Activated CD4-positive, alpha-beta T cell treated with anti-CD3 and anti-CD28 coated beads for 36 hours (primary cell): ENCODE results near the gene IL36A. TPM values are rescaled to one million over a fixed set of nuclear protein-coding genes. Genes with fewer than 3 reads are reported as not detected.
A peak's percentile ranks its signal among the peaks of the same experiment; 100 is the strongest.

Experiments
- ATAC-seq: fragments of 200-7000 bp; cut with Tn5 transposase; one replicate; pipeline ENCODE4 v1.10.0; 2021; ENCODE audit warnings: mild to moderate bottlenecking, moderate library complexity
- CTCF ChIA-PET: fragments of 350-600 bp; sonication (Branson Sonifier 250); formaldehyde crosslinking; loops from one replicate; lab custom pipeline; 2021; ENCODE audit warnings: antibody characterized with exemption; lab: Charles Lee
- POLR2A ChIA-PET: fragments of 350-600 bp; sonication (Branson Sonifier 250); formaldehyde crosslinking; loops from one replicate; lab custom pipeline; 2021; ENCODE audit warnings: antibody characterized with exemption, inconsistent platforms; lab: Charles Lee
- DNase-seq: peaks from one replicate; pipeline ENCODE4 v3.0.0-alpha.2; 2020
- H3K27ac Mint-ChIP-seq: one replicate; pipeline ENCODE4 v1.8.0; 2021; ENCODE audit warnings: mixed read lengths
- H3K27me3 Mint-ChIP-seq: one replicate; pipeline ENCODE4 v1.8.0; 2021; ENCODE audit warnings: mixed read lengths
- H3K36me3 Mint-ChIP-seq: one replicate; pipeline ENCODE4 v1.8.0; 2021; ENCODE audit warnings: low read depth, mixed read lengths
- H3K4me1 Mint-ChIP-seq: one replicate; pipeline ENCODE4 v1.8.0; 2021; ENCODE audit warnings: mixed read lengths
- H3K4me3 Mint-ChIP-seq: one replicate; pipeline ENCODE4 v1.8.0; 2021; ENCODE audit warnings: mild to moderate bottlenecking, moderate library complexity, mixed read lengths
- H3K9me3 Mint-ChIP-seq: one replicate; pipeline ENCODE4 v1.8.0; 2021; ENCODE audit warnings: low read depth, mixed read lengths
- intact Hi-C, 2 experiments: fragments of 100-400 bp; cut with DNase I in 1 of 2; cut with micrococcal nuclease in 1 of 2; formaldehyde crosslinking; loops; one replicate each; pipeline versions ENCODE4 v1.14.2 to v1.15.1; 2022 to 2024; cut with DNase I, micrococcal nuclease
- total RNA-seq, 2 experiments: library from RNA; stranded (reverse); gene quantifications; one replicate each; pipeline ENCODE4 v1.2.3, GENCODE V29; 2021

The IL36A gene
- total RNA-seq, result not detected

- Mint-ChIP-seq H3K27ac (no peak within 1 kb of the TSS), H3K36me3 (peaks cover 7% of the 10 kb centered on the region), H3K9me3 (peaks cover 15% of the 10 kb centered on the region), H3K4me3 (no peak within 1 kb of the TSS), H3K4me1 (peaks cover 2% of the 10 kb centered on the region), H3K27me3 (no peaks in the 10 kb centered on the region)
- intact Hi-C loops, result no loop called here
- POLR2A ChIA-PET, result no interaction called here
- CTCF ChIA-PET, result no interaction called here
- DNase-seq (no peak), ATAC-seq (no peak)
These were observed at the start of gene IL36A for GRCh38 chr2:113005030-113005509. TSS of gene IL36A (plus strand) at chr2:113005459. CDS start at chr2:113005872, 413 bp downstream.

- Mint-ChIP-seq H3K36me3 (no peaks in the 10 kb centered on the region), H3K4me3 (no peak overlapping the region), H3K27me3 (peaks cover 4% of the 10 kb centered on the region), H3K9me3 (no peaks in the 10 kb centered on the region), H3K4me1 (no peaks in the 10 kb centered on the region), H3K27ac (no peak overlapping the region)
- no peak for DNase-seq
- ChIA-PET CTCF (interaction anchor here (0.6 to 7.3 kb wide), 3 partner anchors 16 to 323 kb away, joined by 3 to 45 read pairs (median 3); no protein-coding TSS in a partner anchor), POLR2A (no interaction called here)
- ATAC-seq, result no peak
- intact Hi-C loops, result loop anchor here in 1 of 2 experiments (5.0 kb wide), 1 partner anchor 205 kb away; no protein-coding TSS in a partner anchor
These were observed 47.7 kb upstream of the IL36A start for GRCh38 chr2:112957511-112957910.

GRCh38 chr2:112958428-112959108 lies 46.7 kb upstream of the IL36A start:
- ATAC-seq, result peak; percentile 94
- Mint-ChIP-seq H3K27ac (no peak overlapping the region), H3K27me3 (no peaks in the 10 kb centered on the region), H3K9me3 (no peaks in the 10 kb centered on the region), H3K4me1 (no peaks in the 10 kb centered on the region), H3K4me3 (no peak overlapping the region), H3K36me3 (no peaks in the 10 kb centered on the region)
- peak; percentile 48 for DNase-seq
- ChIA-PET CTCF (interaction anchor here (0.5 to 7.3 kb wide), 15 partner anchors 9 to 1031 kb away, joined by 3 to 45 read pairs (median 3); partner anchors contain the start of gene IL36G), POLR2A (no interaction called here)
- intact Hi-C loops, result loop anchor here (1.0 to 5.0 kb wide), 2 partner anchors 206 to 209 kb away; no protein-coding TSS in a partner anchor

GRCh38 chr2:112959109-112959812 lies 46.0 kb upstream of the IL36A start:
- no peaks in the 10 kb centered on the region for H3K27me3 Mint-ChIP-seq
- no peak overlapping the region for H3K27ac Mint-ChIP-seq
- CTCF ChIA-PET, result interaction anchor here (0.7 to 7.3 kb wide), 15 partner anchors 8 to 1031 kb away, joined by 3 to 45 read pairs (median 3); partner anchors contain the start of gene IL36G
- H3K4me1 Mint-ChIP-seq, result no peaks in the 10 kb centered on the region
- DNase-seq, result no peak
- no peaks in the 10 kb centered on the region for H3K9me3 Mint-ChIP-seq
- no peak for ATAC-seq
- no peak overlapping the region for H3K4me3 Mint-ChIP-seq
- intact Hi-C loops, result loop anchor here (1.0 to 5.0 kb wide), 2 partner anchors 207 to 210 kb away; no protein-coding TSS in a partner anchor
- POLR2A ChIA-PET, result no interaction called here
- no peaks in the 10 kb centered on the region for H3K36me3 Mint-ChIP-seq

- ChIA-PET POLR2A (no interaction called here), CTCF (interaction anchor here (1.0 to 3.1 kb wide), 7 partner anchors 18 to 211 kb away, joined by 3 to 20 read pairs (median 4); partner anchors contain the start of gene IL36G)
- H3K4me1 Mint-ChIP-seq, result no peaks in the 10 kb centered on the region
- ATAC-seq, result no peak
- no peaks in the 10 kb centered on the region for H3K27me3 Mint-ChIP-seq
- H3K4me3 Mint-ChIP-seq, result no peak overlapping the region
- intact Hi-C loops, result no loop called here
- no peaks in the 10 kb centered on the region for H3K36me3 Mint-ChIP-seq
- no peak for DNase-seq
- no peak overlapping the region for H3K27ac Mint-ChIP-seq
- H3K9me3 Mint-ChIP-seq, result no peaks in the 10 kb centered on the region
These were observed 44.9 kb upstream of the IL36A start for GRCh38 chr2:112960230-112960825.

GRCh38 chr2:112962308-112963175 lies 42.7 kb upstream of the IL36A start:
- no peaks in the 10 kb centered on the region for H3K9me3 Mint-ChIP-seq
- intact Hi-C loops, result no loop called here
- POLR2A ChIA-PET, result no interaction called here
- H3K36me3 Mint-ChIP-seq, result no peaks in the 10 kb centered on the region
- ATAC-seq (no peak), DNase-seq (no peak)
- H3K4me3 Mint-ChIP-seq, result no peak overlapping the region
- no peak overlapping the region for H3K27ac Mint-ChIP-seq
- CTCF ChIA-PET, result interaction anchor here (0.7 to 3.1 kb wide), 5 partner anchors 8 to 98 kb away, joined by 3 to 12 read pairs (median 3); partner anchors contain the start of gene IL36G
- H3K4me1 Mint-ChIP-seq, result no peaks in the 10 kb centered on the region
- no peaks in the 10 kb centered on the region for H3K27me3 Mint-ChIP-seq

GRCh38 chr2:112967023-112967422 lies 38.2 kb upstream of the IL36A start:
- intact Hi-C loops, result no loop called here
- ATAC-seq, result no peak
- Mint-ChIP-seq H3K27ac (no peak overlapping the region), H3K9me3 (no peaks in the 10 kb centered on the region), H3K4me3 (no peak overlapping the region), H3K27me3 (no peaks in the 10 kb centered on the region), H3K4me1 (peaks cover 5% of the 10 kb centered on the region), H3K36me3 (no peaks in the 10 kb centered on the region)
- ChIA-PET POLR2A (no interaction called here), CTCF (interaction anchor here (0.7 to 1.8 kb wide), 7 partner anchors 8 to 232 kb away, joined by 3 to 9 read pairs (median 3); no protein-coding TSS in a partner anchor)
- no peak for DNase-seq

GRCh38 chr2:112972423-112973086 lies 32.7 kb upstream of the IL36A start:
- intact Hi-C loops, result no loop called here
- DNase-seq (no peak), ATAC-seq (peak; percentile 64)
- H3K36me3 Mint-ChIP-seq, result no peaks in the 10 kb centered on the region
- CTCF ChIA-PET, result no interaction called here
- POLR2A ChIA-PET, result no interaction called here
- peaks cover 15% of the 10 kb centered on the region for H3K4me1 Mint-ChIP-seq
- no peaks in the 10 kb centered on the region for H3K9me3 Mint-ChIP-seq
- no peak overlapping the region for H3K4me3 Mint-ChIP-seq
- no peaks in the 10 kb centered on the region for H3K27me3 Mint-ChIP-seq
- no peak overlapping the region for H3K27ac Mint-ChIP-seq

GRCh38 chr2:112973156-112973555 lies 32.1 kb upstream of the IL36A start:
- intact Hi-C loops, result no loop called here
- CTCF ChIA-PET, result interaction anchor here (0.6 kb wide), 1 partner anchor 91 kb away, joined by 3 read pairs; no protein-coding TSS in a partner anchor
- Mint-ChIP-seq H3K36me3 (no peaks in the 10 kb centered on the region), H3K9me3 (no peaks in the 10 kb centered on the region), H3K27me3 (no peaks in the 10 kb centered on the region), H3K4me1 (peaks cover 18% of the 10 kb centered on the region), H3K27ac (no peak overlapping the region), H3K4me3 (no peak overlapping the region)
- DNase-seq (no peak), ATAC-seq (no peak)
- POLR2A ChIA-PET, result no interaction called here

- no peak for DNase-seq
- Mint-ChIP-seq H3K4me1 (peaks cover 22% of the 10 kb centered on the region), H3K4me3 (no peak within 1 kb of the TSS), H3K27ac (no peak within 1 kb of the TSS), H3K36me3 (no peaks in the 10 kb centered on the region), H3K9me3 (no peaks in the 10 kb centered on the region), H3K27me3 (no peaks in the 10 kb centered on the region)
- intact Hi-C loops, result no loop called here
- ATAC-seq, result peak; percentile 44
- ChIA-PET POLR2A (no interaction called here), CTCF (interaction anchor here (0.6 to 2.1 kb wide), 8 partner anchors 8 to 388 kb away, joined by 3 to 8 read pairs (median 4); no protein-coding TSS in a partner anchor)
These were observed 27.7 kb upstream of the IL36A start, which contains the start of gene IL36G for GRCh38 chr2:112977559-112978056. TSS of gene IL36G (plus strand) at chr2:112978006. CDS start at chr2:112978639, 633 bp downstream.
